Osteoblast (primary cell): ENCODE results near the gene HRH2. TPM values are rescaled to one million over a fixed set of nuclear protein-coding genes. Genes with fewer than 3 reads are reported as not detected.
"Not testable (repeated sequence)": the region's sequence is repeated elsewhere in the genome, so short reads cannot be mapped to it uniquely, and the experiment has no call there.

Experiments used
- DNase-seq: peaks from one replicate; pipeline ENCODE4 v3.0.0; 2011; ENCODE audit warnings: low spot score, mixed read lengths; ENCODE audit not compliant: insufficient read length; ENCODE audit errors: missing footprints
- H2AFZ ChIP-seq: 2 replicates; pipeline ENCODE4 v1.6.0; 2011; ENCODE audit warnings: mild to moderate bottlenecking, low read length
- H3K27ac ChIP-seq: 2 replicates; pipeline ENCODE4 v1.5.1; 2011; ENCODE audit warnings: mild to moderate bottlenecking, low read depth, low read length, moderate library complexity
- H3K27me3 ChIP-seq: 2 replicates; pipeline ENCODE4 v1.6.0; 2012; ENCODE audit warnings: mild to moderate bottlenecking, control low read depth, inconsistent platforms, low read length, moderate library complexity; ENCODE audit not compliant: insufficient read depth
- H3K36me3 ChIP-seq: 2 replicates; pipeline ENCODE4 v1.5.1; 2011; ENCODE audit warnings: mild to moderate bottlenecking, low read length, control low read depth, moderate library complexity; ENCODE audit not compliant: insufficient read depth
- H3K4me1 ChIP-seq: 2 replicates; pipeline ENCODE4 v1.5.1; 2011; ENCODE audit warnings: mild to moderate bottlenecking, low read length, control low read depth, moderate library complexity; ENCODE audit not compliant: insufficient read depth
- H3K4me2 ChIP-seq: 2 replicates; pipeline ENCODE4 v1.6.0; 2011; ENCODE audit warnings: mild to moderate bottlenecking, low read length; ENCODE audit not compliant: insufficient read depth
- H3K4me3 ChIP-seq: fragments of 200-600 bp; sonication (generic); 3 replicates; pipeline ENCODE4 v1.5.1; 2012; ENCODE audit warnings: mild to moderate bottlenecking, low read length, inconsistent platforms; ENCODE audit not compliant: insufficient read depth
- H3K79me2 ChIP-seq: 2 replicates; pipeline ENCODE4 v1.6.0; 2012; ENCODE audit warnings: mild to moderate bottlenecking, low read length, control low read depth, inconsistent platforms; ENCODE audit not compliant: insufficient read depth
- H3K9me3 ChIP-seq: 2 replicates; pipeline ENCODE4 v1.5.1; 2011; ENCODE audit warnings: low read depth, low read length, control low read depth
- H4K20me1 ChIP-seq: 2 replicates; pipeline ENCODE4 v1.6.0; 2012; ENCODE audit warnings: mild to moderate bottlenecking, low read length, control low read depth; ENCODE audit not compliant: insufficient read depth
- CTCF ChIP-seq: IDR thresholded peaks from 2 replicates; pipeline ENCODE4 v1.5.1; 2011; ENCODE audit warnings: mild to moderate bottlenecking, low read depth, low read length, moderate library complexity; ENCODE audit errors: extremely low read depth
- total RNA-seq: library from RNA; depleted of rRNA; stranded (reverse); fragments of >200 nt; gene quantifications from 2 replicates; pipeline ENCODE4 v1.2.3, GENCODE V29; 2012

The HRH2 gene
- total RNA-seq, 1 donor: 0.36 TPM

DNA sequence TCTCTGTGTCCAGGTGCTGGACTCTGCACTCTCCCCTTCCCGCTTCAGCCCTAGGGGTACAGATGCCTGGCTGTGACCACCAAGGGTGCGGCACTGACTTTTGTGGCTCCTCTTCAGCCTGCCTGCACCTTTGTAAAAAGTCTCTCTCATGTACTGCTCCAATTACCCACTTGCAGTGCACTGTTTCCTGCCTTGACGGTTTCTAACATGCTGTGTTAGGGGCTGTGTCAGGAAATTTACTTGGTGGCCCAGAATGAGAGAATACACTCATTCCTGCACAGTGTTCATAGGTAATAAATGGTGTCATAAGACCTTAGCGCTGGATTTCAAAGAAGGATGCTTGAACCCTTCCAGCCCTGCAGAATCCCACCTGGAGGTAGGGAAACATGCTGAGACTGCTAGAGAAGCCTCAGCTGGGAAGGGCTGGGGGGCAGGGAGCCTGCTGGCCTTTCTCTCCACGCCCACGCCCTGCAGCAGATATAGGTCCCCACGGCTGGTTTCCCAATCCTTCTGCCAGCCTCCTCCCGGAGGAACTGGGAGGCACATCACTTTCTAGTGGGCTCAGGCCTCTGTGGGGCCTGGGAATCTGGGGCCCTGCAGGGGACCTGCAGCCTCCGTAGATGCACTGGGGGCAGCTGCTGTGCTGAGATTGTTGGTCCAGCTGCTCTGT lies 17.6 kb upstream of the HRH2 start:
- Histone ChIP-seq H3K4me2 (no peak overlapping the region), H3K36me3 (no peaks in the 10 kb centered on the region), H3K4me3 (no peak overlapping the region), H3K4me1 (no peaks in the 10 kb centered on the region), H2AFZ (no peak overlapping the region), H3K27ac (no peak overlapping the region), H4K20me1 (no peaks in the 10 kb centered on the region), H3K79me2 (no peaks in the 10 kb centered on the region), H3K27me3 (no peaks in the 10 kb centered on the region), H3K9me3 (no peaks in the 10 kb centered on the region)
- DNase-seq: no peak
- no peak for TF ChIP-seq CTCF

DNA sequence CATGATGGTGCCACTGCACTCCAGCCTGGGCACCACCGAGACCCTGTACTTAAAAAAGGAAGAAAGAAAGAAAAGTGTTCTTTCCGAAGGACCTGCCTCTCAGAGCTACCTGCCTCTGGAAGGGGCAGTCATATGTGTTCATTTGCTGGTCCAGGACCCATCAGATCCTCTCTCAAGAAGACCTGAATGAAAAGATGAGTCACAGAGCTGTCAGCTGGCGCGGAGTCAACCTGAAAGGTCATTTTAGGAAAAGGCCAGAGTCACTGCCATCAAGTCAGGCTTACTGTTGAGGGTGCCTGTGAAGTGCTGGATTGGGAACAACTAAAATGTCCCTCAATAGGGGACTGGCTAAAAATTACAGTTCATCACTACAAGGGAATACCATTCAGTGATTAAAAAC lies 14.9 kb upstream of the HRH2 start:
- no peaks in the 10 kb centered on the region for H4K20me1 ChIP-seq
- H3K27me3 ChIP-seq: no peaks in the 10 kb centered on the region
- no peaks in the 10 kb centered on the region for H3K36me3 ChIP-seq
- no peaks in the 10 kb centered on the region for H3K79me2 ChIP-seq
- DNase-seq: no peak
- H3K4me2 ChIP-seq: no peak overlapping the region
- H3K4me3 ChIP-seq: no peak overlapping the region
- H2AFZ ChIP-seq: no peak overlapping the region
- no peaks in the 10 kb centered on the region for H3K9me3 ChIP-seq
- H3K4me1 ChIP-seq: no peaks in the 10 kb centered on the region
- TF ChIP-seq CTCF: no peak
- H3K27ac ChIP-seq: no peak overlapping the region

DNA sequence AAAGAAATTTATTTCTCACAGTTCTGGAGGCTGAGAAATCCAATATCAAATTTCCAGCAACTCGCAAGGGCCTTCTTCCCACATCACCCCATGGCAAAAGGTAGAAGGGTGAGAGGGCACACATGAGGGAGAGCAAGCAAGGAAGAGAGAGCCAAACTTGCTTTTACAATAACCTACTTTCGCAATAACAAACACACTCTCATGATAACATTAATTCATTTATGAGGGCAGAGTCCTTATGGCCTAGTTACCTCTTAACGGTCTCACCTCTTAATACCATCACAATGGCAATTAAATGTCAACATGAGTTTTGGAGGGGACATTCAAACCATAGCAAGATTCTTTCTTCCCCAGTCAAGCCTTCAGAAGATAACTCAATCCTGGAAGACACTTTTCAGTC lies 11.6 kb upstream of the HRH2 start:
- Histone ChIP-seq H3K4me1 (no peaks in the 10 kb centered on the region), H3K4me2 (no peak overlapping the region), H3K27me3 (no peaks in the 10 kb centered on the region), H3K9me3 (no peaks in the 10 kb centered on the region), H3K36me3 (no peaks in the 10 kb centered on the region), H4K20me1 (no peaks in the 10 kb centered on the region), H3K27ac (no peak overlapping the region), H3K79me2 (no peaks in the 10 kb centered on the region), H2AFZ (no peak overlapping the region), H3K4me3 (no peak overlapping the region)
- TF ChIP-seq CTCF: no peak
- DNase-seq: no peak

DNA sequence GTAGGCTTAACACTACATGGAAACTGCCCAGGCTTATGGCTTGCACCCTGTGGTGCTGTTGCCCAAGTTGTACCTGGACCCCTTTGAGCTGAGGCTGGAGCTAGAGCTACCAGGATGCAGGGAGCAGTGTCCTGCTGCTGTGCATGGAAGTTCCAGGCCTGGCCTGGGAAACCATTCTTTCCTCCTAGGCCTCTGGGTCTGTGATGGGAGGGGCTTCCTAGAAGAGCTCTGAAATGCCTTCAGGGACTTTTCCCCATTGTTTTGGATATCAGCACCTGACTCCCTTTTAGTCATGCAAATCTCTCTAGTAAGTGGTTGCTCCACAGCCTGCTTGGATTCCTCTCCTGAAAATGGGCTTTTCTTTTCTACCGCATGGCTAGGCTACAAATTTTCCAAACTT lies 7.9 kb upstream of the HRH2 start:
- TF ChIP-seq CTCF: no peak
- Histone ChIP-seq H3K79me2 (no peaks in the 10 kb centered on the region), H3K36me3 (no peaks in the 10 kb centered on the region), H3K9me3 (no peaks in the 10 kb centered on the region), H3K4me3 (no peak overlapping the region), H3K4me2 (no peak overlapping the region), H4K20me1 (no peaks in the 10 kb centered on the region), H2AFZ (no peak overlapping the region), H3K27ac (no peak overlapping the region), H3K27me3 (no peaks in the 10 kb centered on the region), H3K4me1 (peaks cover 6% of the 10 kb centered on the region)
- no peak for DNase-seq

GRCh38 chr5:175650430-175651205 lies 7.3 kb upstream of the HRH2 start:
- not testable (repeated sequence) for DNase-seq, H3K79me2 ChIP-seq, H3K36me3 ChIP-seq

More at GRCh38 chr5:175650430-175651205, 7.3 kb upstream of the HRH2 start:
- H3K27me3 ChIP-seq, H3K4me1 ChIP-seq, H2AFZ ChIP-seq, H3K9me3 ChIP-seq, H3K4me3 ChIP-seq, H4K20me1 ChIP-seq, H3K4me2 ChIP-seq, H3K27ac ChIP-seq: not testable (repeated sequence)
